GM23338 (cell line): ENCODE measurements around the gene LGALS7. TPM values are rescaled to one million over a fixed set of nuclear protein-coding genes. Genes with fewer than 3 reads are reported as not detected.

Experiments
- ATAC-seq: fragments of 200-7000 bp; cut with Tn5 transposase; 3 replicates; pipeline ENCODE4 v1.9.1; 2020
- DNase-seq: peaks from one replicate; pipeline ENCODE4 v3.0.0-alpha.2; 2015; ENCODE audit warnings: low spot score
- H2AFZ ChIP-seq: fragments of 200-600 bp; sonication (generic); 2 replicates; pipeline ENCODE4 v1.8.0; 2016; ENCODE audit warnings: antibody characterized with exemption, mild to moderate bottlenecking, moderate library complexity
- H3F3A ChIP-seq: fragments of 200-600 bp; sonication (generic); replicated peaks from 2 replicates; pipeline ENCODE4 v1.8.0; 2017; ENCODE audit warnings: antibody characterized with exemption, mixed run types, low read depth
- H3K27ac ChIP-seq: fragments of 200-600 bp; sonication (generic); 2 replicates; pipeline ENCODE4 v1.6.1; 2016; ENCODE audit warnings: low read depth
- H3K27me3 ChIP-seq: fragments of 200-600 bp; sonication (generic); 2 replicates; pipeline ENCODE4 v1.8.0; 2016; ENCODE audit warnings: mild to moderate bottlenecking, mixed run types, moderate library complexity; ENCODE audit not compliant: insufficient read depth
- H3K36me3 ChIP-seq: fragments of 200-600 bp; sonication (generic); 2 replicates; pipeline ENCODE4 v1.8.0; 2016; ENCODE audit warnings: mild to moderate bottlenecking; ENCODE audit not compliant: insufficient read depth
- H3K4me1 ChIP-seq: fragments of 200-600 bp; sonication (generic); 2 replicates; pipeline ENCODE4 v1.8.0; 2016; ENCODE audit warnings: mild to moderate bottlenecking, moderate library complexity; ENCODE audit not compliant: insufficient read depth
- H3K4me2 ChIP-seq: fragments of 200-600 bp; sonication (generic); 2 replicates; pipeline ENCODE4 v1.7.1; 2017; ENCODE audit warnings: mixed run types
- H3K4me3 ChIP-seq: fragments of 200-600 bp; sonication (generic); 2 replicates; pipeline ENCODE4 v1.6.1; 2016; ENCODE audit warnings: mixed run types
- H3K79me2 ChIP-seq: fragments of 200-600 bp; sonication (generic); replicated peaks from 2 replicates; pipeline ENCODE4 v1.8.0; 2017; ENCODE audit warnings: mild to moderate bottlenecking; ENCODE audit not compliant: insufficient read depth
- H3K9me2 ChIP-seq: fragments of 200-600 bp; sonication (generic); 2 replicates; pipeline ENCODE4 v1.8.0; 2017; ENCODE audit not compliant: insufficient read depth
- H4K20me1 ChIP-seq: fragments of 200-600 bp; sonication (generic); replicated peaks from 2 replicates; pipeline ENCODE4 v1.8.0; 2017; ENCODE audit warnings: mild to moderate bottlenecking; ENCODE audit not compliant: insufficient read depth
- H3K27ac Mint-ChIP-seq: 2 replicates; pipeline ENCODE4 v1.8.0; 2020; ENCODE audit warnings: inconsistent platforms, mild to moderate bottlenecking, moderate library complexity, mixed read lengths
- H3K27me3 Mint-ChIP-seq: 3 replicates; pipeline ENCODE4 v1.8.0; 2022; ENCODE audit warnings: low read depth, mild to moderate bottlenecking, moderate library complexity, mixed read lengths, inconsistent platforms; ENCODE audit not compliant: insufficient read depth, poor library complexity
- H3K36me3 Mint-ChIP-seq: 3 replicates; pipeline ENCODE4 v1.8.0; 2021; ENCODE audit warnings: low read depth, mild to moderate bottlenecking, inconsistent platforms, moderate library complexity, mixed read lengths
- H3K4me1 Mint-ChIP-seq: 3 replicates; pipeline ENCODE4 v1.8.0; 2020; ENCODE audit warnings: mild to moderate bottlenecking, inconsistent platforms, mixed read lengths
- H3K4me3 Mint-ChIP-seq: 3 replicates; pipeline ENCODE4 v1.8.0; 2021; ENCODE audit warnings: moderate library complexity, mild to moderate bottlenecking, inconsistent platforms, mixed read lengths
- H3K9me3 Mint-ChIP-seq: 3 replicates; pipeline ENCODE4 v1.8.0; 2020; ENCODE audit warnings: moderate library complexity, mild to moderate bottlenecking, inconsistent platforms, mixed read lengths
- CREB1 ChIP-seq: fragments of 250-450 bp; sonication (Bioruptor Pico); IDR thresholded peaks from 2 replicates; pipeline ENCODE4 v1.5.0; 2020; ENCODE audit warnings: low read depth, mild to moderate bottlenecking, moderate library complexity
- ETS1 ChIP-seq: IDR thresholded peaks from 2 replicates; pipeline ENCODE4 v1.6.1; 2016; ENCODE audit warnings: antibody characterized with exemption
- EZH2 ChIP-seq: fragments of 200-600 bp; sonication (generic); IDR thresholded peaks from one replicate; pipeline ENCODE4 v1.8.0; 2017; ENCODE audit warnings: antibody characterized with exemption, mild to moderate bottlenecking, low read depth; ENCODE audit not compliant: unreplicated experiment
- EZH2phosphoT487 ChIP-seq: fragments of 200-600 bp; sonication (generic); IDR thresholded peaks from one replicate; pipeline ENCODE4 v1.8.1; 2018; ENCODE audit warnings: antibody characterized with exemption; ENCODE audit not compliant: unreplicated experiment
- JUNB ChIP-seq: IDR thresholded peaks from one replicate; pipeline ENCODE4 v1.6.1; 2016; ENCODE audit warnings: antibody characterized with exemption; ENCODE audit not compliant: unreplicated experiment
- REST ChIP-seq: IDR thresholded peaks from one replicate; pipeline ENCODE4 v1.6.1; 2018; ENCODE audit warnings: antibody characterized with exemption; ENCODE audit not compliant: unreplicated experiment
- ZNF331 ChIP-seq: fragments of 250-450 bp; sonication (Bioruptor Pico); IDR thresholded peaks from 2 replicates; pipeline ENCODE4 v1.5.0; 2020; ENCODE audit warnings: low read depth, mild to moderate bottlenecking, moderate library complexity
- polyA plus RNA-seq: library from polyadenylated mRNA; unstranded; fragments of >200 nt; fragmentation: Nextera tagmentation; extraction: Ambion mirVana; gene quantifications from 2 replicates; pipeline ENCODE4 v1.2.1, GENCODE V29; 2016
- total RNA-seq: library from RNA; depleted of rRNA; stranded (reverse); fragments of >200 nt; shearing (Covaris generic); gene quantifications from 2 replicates; pipeline ENCODE4 v1.2.3, GENCODE V29; 2014

LGALS7 gene
- total and polyA plus RNA-seq, 2 experiments from 2014 or later = 1.6 TPM; not detected in 1

GRCh38 chr19:38739440-38740256, 33.7 kb downstream of the LGALS7 start:
- no peaks in the 10 kb centered on the region; the same call in 1 of the 3 replicates for H3K9me3 Mint-ChIP-seq
- Histone ChIP-seq H2AFZ (no peak overlapping the region), H3K9me2 (no peaks in the 10 kb centered on the region), H3K79me2 (no peaks in the 10 kb centered on the region), H3K27me3 (peaks cover 10% of the 10 kb centered on the region), H3K4me1 (peaks cover 6% of the 10 kb centered on the region), H3K36me3 (no peaks in the 10 kb centered on the region), H3K4me2 (no peak overlapping the region), H4K20me1 (no peaks in the 10 kb centered on the region), H3K27ac (no peak overlapping the region), H3F3A (no peaks in the 10 kb centered on the region; the same call in 1 of the 2 replicates), H3K4me3 (no peak overlapping the region)
- peaks cover 35% of the 10 kb centered on the region for H3K27me3 Mint-ChIP-seq
- no peak for ATAC-seq
- peaks cover 4% of the 10 kb centered on the region; the same call in 1 of the 3 replicates for H3K36me3 Mint-ChIP-seq
- H3K4me1 Mint-ChIP-seq = peaks cover 8% of the 10 kb centered on the region
- TF ChIP-seq CREB1 (CRISPR knock-in tag) (no peak), EZH2 (no peak), ZNF331 (CRISPR knock-in tag) (no peak), EZH2phosphoT487 (no peak), JUNB (no peak), ETS1 (no peak), REST (no peak)
- H3K4me3 Mint-ChIP-seq = no peak overlapping the region
- DNase-seq = no peak
- no peak overlapping the region for H3K27ac Mint-ChIP-seq

- Histone ChIP-seq H3K79me2 (no peaks in the 10 kb centered on the region), H3K9me2 (no peaks in the 10 kb centered on the region), H3K36me3 (no peaks in the 10 kb centered on the region), H3K4me3 (no peak overlapping the region; the same call in 1 of the 2 replicates), H3K27ac (no peak overlapping the region), H3K27me3 (peaks cover 10% of the 10 kb centered on the region), H3F3A (no peaks in the 10 kb centered on the region; the same call in 1 of the 2 replicates), H3K4me1 (peaks cover 13% of the 10 kb centered on the region), H4K20me1 (no peaks in the 10 kb centered on the region), H2AFZ (no peak overlapping the region), H3K4me2 (peak overlapping the region; percentile 67; the same call in 1 of the 2 replicates)
- H3K36me3 Mint-ChIP-seq = peaks cover 4% of the 10 kb centered on the region; the same call in 1 of the 3 replicates
- TF ChIP-seq ZNF331 (CRISPR knock-in tag) = no peak
- H3K9me3 Mint-ChIP-seq = no peaks in the 10 kb centered on the region; the same call in 1 of the 3 replicates
- DNase-seq = no peak
- no peak for ATAC-seq
- H3K4me1 Mint-ChIP-seq = peaks cover 12% of the 10 kb centered on the region
- H3K4me3 Mint-ChIP-seq = peak overlapping the region; percentile 33; the same call in 1 of the 3 replicates
- peaks cover 38% of the 10 kb centered on the region for H3K27me3 Mint-ChIP-seq
- no peak overlapping the region for H3K27ac Mint-ChIP-seq
Observed at GRCh38 chr19:38737921-38738737, 35.2 kb downstream of the LGALS7 start.
